Measurements from ENCODE around the gene PCGF1. TPM values are rescaled to one million over a fixed set of nuclear protein-coding genes. Genes with fewer than 3 reads are reported as not detected.

PCGF1 gene
- total and polyA plus RNA-seq, 2 of the 4 experiments (the other 2 are of a cell fraction), result 23.4 to 31.4 TPM

DNA sequence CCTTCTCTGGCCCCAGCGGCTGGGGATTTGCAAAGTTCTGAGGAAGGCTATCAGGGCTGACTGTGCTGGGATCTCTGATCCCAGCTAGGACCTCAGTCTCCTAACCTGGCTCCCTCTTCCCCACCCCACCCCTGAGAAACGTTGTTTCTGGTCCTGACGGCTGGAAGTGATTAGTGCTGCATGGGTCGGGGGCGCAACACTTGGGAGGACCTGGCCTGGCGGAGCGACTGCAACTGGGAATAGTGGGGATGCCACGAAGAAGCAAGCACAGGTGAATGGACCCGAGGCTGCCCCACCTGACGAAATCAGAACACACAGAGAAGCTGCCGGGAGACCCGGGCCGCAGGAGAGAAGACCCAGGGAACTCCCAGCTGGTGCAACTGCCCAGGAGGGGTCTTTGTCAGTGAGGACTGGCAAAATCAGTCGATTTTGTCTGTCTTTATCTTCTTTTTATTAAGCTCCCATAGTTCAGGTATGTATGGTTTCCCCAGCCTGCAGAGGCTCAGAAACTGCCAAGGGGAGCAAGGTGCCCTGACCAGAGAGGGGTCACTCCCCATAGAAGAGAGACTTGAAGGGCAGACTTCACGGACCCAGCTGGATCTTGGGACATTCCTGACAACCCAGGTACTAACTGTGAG, 7.4 kb downstream of the PCGF1 start:
- Histone ChIP-seq H3K79me1 (ENCODE audit: low read depth in 1 of 2, low read length in 2 of 2) (peaks cover 0 to 20% of the 10 kb centered on the region in 2 experiments; a peak in 3 of 4 replicates), H3K18ac (ENCODE audit: low read depth, low read length) (no peak overlapping the region), H3K9me1 (ENCODE audit: insufficient read depth, low read length) (no peaks in the 10 kb centered on the region), H3K4me3 (ENCODE audit: insufficient read depth, low read depth, low read length) (no peak overlapping the region), H2BK15ac (ENCODE audit: low read depth, low read length) (no peak overlapping the region), H2AFZ (replicated peaks; ENCODE audit: low read length, poor library complexity) (peak overlapping the region; percentile 71), H3K4ac (ENCODE audit: low read depth, low read length) (no peak overlapping the region), H4K91ac (ENCODE audit: insufficient read depth, low read depth, low read length) (no peak overlapping the region), H3K9me3 (ENCODE audit: control insufficient read depth, insufficient read depth, low read length) (no peaks in the 10 kb centered on the region), H3K36me3 (ENCODE audit: control insufficient read depth, insufficient read depth, low read length) (peaks cover 5% of the 10 kb centered on the region; the same call in 1 of the 2 replicates), H2AK9ac (replicated peaks; ENCODE audit: low read depth, low read length, poor library complexity) (no peak overlapping the region), H4K8ac (ENCODE audit: low read depth in 2 of 2, low read length in 2 of 2) (no peak overlapping the region), H3K23ac (ENCODE audit: low read depth, low read length) (no peak overlapping the region), H3K14ac (replicated peaks; ENCODE audit: low read depth, low read length) (no peak overlapping the region), H3K27me3 (ENCODE audit: control insufficient read depth, insufficient read depth, low read length) (peaks cover 38% of the 10 kb centered on the region), H3K27ac (ENCODE audit: insufficient read depth, low read length) (no peak overlapping the region), H2BK20ac (ENCODE audit: low read depth, low read length) (no peak overlapping the region), H4K20me1 (ENCODE audit: insufficient read depth, low read length) (no peaks in the 10 kb centered on the region), H3K4me2 (ENCODE audit: low read depth, low read length) (no peak overlapping the region; the same call in 1 of the 2 replicates), H3K9ac (ENCODE audit: low read depth, low read length) (no peak overlapping the region), H2AK5ac (ENCODE audit: low read depth, low read length) (no peak overlapping the region), H4K5ac (ENCODE audit: low read depth, low read length) (no peak overlapping the region), H3K4me1 (ENCODE audit: control insufficient read depth, insufficient read depth, low read length) (peaks cover 14% of the 10 kb centered on the region), H3K56ac (ENCODE audit: extremely low read depth, insufficient read depth, low read length) (no peak overlapping the region), H2BK5ac (ENCODE audit: low read depth, low read length, poor library complexity, severe bottlenecking) (no peak overlapping the region), H2BK120ac (ENCODE audit: low read depth, low read length) (no peak overlapping the region)
- POLR2A ChIA-PET (ENCODE audit: unreplicated experiment), result no interaction called here
- in situ Hi-C loops (cut with MboI; ENCODE audit: low sequenced_read_pairs) (loop anchor here (25.0 kb wide), 1 partner anchor 362 kb away; no protein-coding TSS in a partner anchor), dilution Hi-C loops (cut with HindIII; ENCODE audit: low sequenced_read_pairs, unreplicated experiment) (no loop called here), intact Hi-C loops (cut with micrococcal nuclease) (no loop called here)
- no peak for ATAC-seq (ENCODE audit: low read depth)
- DNase-seq, result no peak
- no TSS peak for BruUV-seq (replicated peaks)
- TF ChIP-seq BHLHE40 (IDR thresholded peaks at IDR 0.05; ENCODE audit: low read depth, low read length) (no peak), SMC3 (IDR thresholded peaks at IDR 0.05; ENCODE audit: low read depth, low read length) (no peak), MAZ (IDR thresholded peaks at IDR 0.05; ENCODE audit: borderline replicate concordance, low read depth, low read length) (no peak), RFX5 (IDR thresholded peaks at IDR 0.05; ENCODE audit: low read depth, low read length) (no peak), FOS (IDR thresholded peaks at IDR 0.05; ENCODE audit: low read depth, low read length) (no peak)
- TF ChIP-seq, protein P1, sequence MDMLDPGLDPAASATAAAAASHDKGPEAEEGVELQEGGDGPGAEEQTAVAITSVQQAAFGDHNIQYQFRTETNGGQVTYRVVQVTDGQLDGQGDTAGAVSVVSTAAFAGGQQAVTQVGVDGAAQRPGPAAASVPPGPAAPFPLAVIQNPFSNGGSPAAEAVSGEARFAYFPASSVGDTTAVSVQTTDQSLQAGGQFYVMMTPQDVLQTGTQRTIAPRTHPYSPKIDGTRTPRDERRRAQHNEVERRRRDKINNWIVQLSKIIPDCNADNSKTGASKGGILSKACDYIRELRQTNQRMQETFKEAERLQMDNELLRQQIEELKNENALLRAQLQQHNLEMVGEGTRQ (IDR thresholded peaks at IDR 0.05; ENCODE audit: low read depth, low read length), result no peak
- TF ChIP-seq, protein P2, sequence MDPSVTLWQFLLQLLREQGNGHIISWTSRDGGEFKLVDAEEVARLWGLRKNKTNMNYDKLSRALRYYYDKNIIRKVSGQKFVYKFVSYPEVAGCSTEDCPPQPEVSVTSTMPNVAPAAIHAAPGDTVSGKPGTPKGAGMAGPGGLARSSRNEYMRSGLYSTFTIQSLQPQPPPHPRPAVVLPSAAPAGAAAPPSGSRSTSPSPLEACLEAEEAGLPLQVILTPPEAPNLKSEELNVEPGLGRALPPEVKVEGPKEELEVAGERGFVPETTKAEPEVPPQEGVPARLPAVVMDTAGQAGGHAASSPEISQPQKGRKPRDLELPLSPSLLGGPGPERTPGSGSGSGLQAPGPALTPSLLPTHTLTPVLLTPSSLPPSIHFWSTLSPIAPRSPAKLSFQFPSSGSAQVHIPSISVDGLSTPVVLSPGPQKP (IDR thresholded peaks at IDR 0.05; ENCODE audit: borderline replicate concordance, low read depth, low read length), result no peak
- WGBS, 2 experiments (ENCODE audit: extremely low coverage in 2 of 2, insufficient read length in 1 of 2), result 94% methylated on average over 3 of the region's 15 CpGs; no CpG with 5 or more reads in 1 of the 2 experiments
- CTCF ChIA-PET, result no interaction called here
